CD4-positive, CD25-positive, alpha-beta regulatory T cell (primary cell): ENCODE results near the gene ZNF423. TPM values are rescaled to one million over a fixed set of nuclear protein-coding genes. Genes with fewer than 3 reads are reported as not detected.

ENCODE experiments used
- ATAC-seq, 2 donors: fragments of 150-1000 bp; cut with Tn5 transposase; one replicate each; pipeline ENCODE4 v1.10.0; 2021; ENCODE audit warnings: low read depth in 2 of 2, moderate number of reproducible peaks in 2 of 2, moderate library complexity in 1 of 2
- DNase-seq, 3 donors: peaks; one replicate each; pipeline versions ENCODE4 v3.0.0 to v3.0.0-alpha.2; 2012 to 2022; ENCODE audit warnings: mixed read lengths in 1 of 3
- H3K27ac ChIP-seq: one replicate; pipeline ENCODE4 v1.7.0; 2013; ENCODE audit warnings: mild to moderate bottlenecking, low read length; ENCODE audit not compliant: insufficient read depth, poor library complexity, severe bottlenecking
- H3K27me3 ChIP-seq: one replicate; pipeline ENCODE4 v1.7.0; 2013; ENCODE audit warnings: low read length; ENCODE audit not compliant: control insufficient read depth, insufficient read depth
- H3K36me3 ChIP-seq: one replicate; pipeline ENCODE4 v1.7.0; 2013; ENCODE audit warnings: mild to moderate bottlenecking, low read length, moderate library complexity; ENCODE audit not compliant: control insufficient read depth, insufficient read depth
- H3K4me1 ChIP-seq: 2 replicates; pipeline ENCODE4 v1.7.0; 2013; ENCODE audit warnings: mild to moderate bottlenecking, low read length; ENCODE audit not compliant: insufficient read depth, control insufficient read depth, poor library complexity, severe bottlenecking
- H3K4me3 ChIP-seq: one replicate; pipeline ENCODE4 v1.7.0; 2013; ENCODE audit warnings: low read depth, mild to moderate bottlenecking, low read length, moderate library complexity
- H3K9me3 ChIP-seq, 2 experiments: 1 replicate in 1 of 2; 2 replicates in 1 of 2; pipeline ENCODE4 v1.7.0; 2013; ENCODE audit warnings: low read length in 2 of 2, mild to moderate bottlenecking in 1 of 2, moderate library complexity in 1 of 2; ENCODE audit not compliant: control insufficient read depth in 2 of 2
- H3K27ac Mint-ChIP-seq, 3 donors: one replicate each; pipeline ENCODE4 v1.8.0; 2020 to 2022; ENCODE audit warnings: mild to moderate bottlenecking in 3 of 3, mixed read lengths in 3 of 3, moderate library complexity in 2 of 3
- H3K27me3 Mint-ChIP-seq: one replicate; pipeline ENCODE4 v1.8.0; 2022; ENCODE audit warnings: mild to moderate bottlenecking, mixed read lengths
- H3K36me3 Mint-ChIP-seq: one replicate; pipeline ENCODE4 v1.8.0; 2020; ENCODE audit warnings: mixed read lengths
- H3K4me1 Mint-ChIP-seq, 4 donors: one replicate each; pipeline ENCODE4 v1.8.0; 2020 to 2022; ENCODE audit warnings: mixed read lengths in 4 of 4, mild to moderate bottlenecking in 1 of 4
- H3K4me3 Mint-ChIP-seq, 4 donors: one replicate each; pipeline ENCODE4 v1.8.0; 2020 to 2022; ENCODE audit warnings: mild to moderate bottlenecking in 4 of 4, mixed read lengths in 4 of 4, moderate library complexity in 3 of 4
- H3K9me3 Mint-ChIP-seq, 7 donors: one replicate each; pipeline ENCODE4 v1.8.0; 2020 to 2022; ENCODE audit warnings: mixed read lengths in 7 of 7, mild to moderate bottlenecking in 3 of 7, moderate library complexity in 2 of 7
- polyA plus RNA-seq, 4 donors: library from polyadenylated mRNA; unstranded; fragments of 300-500 nt; fragmentation: Illumina TruSeq; gene quantifications; one replicate each; pipeline ENCODE4 v1.2.3, GENCODE V29; 2021
- total RNA-seq: library from RNA; stranded (reverse); gene quantifications from one replicate; pipeline ENCODE4 v1.2.3, GENCODE V29; 2022

ZNF423 gene
- total and polyA plus RNA-seq, 5 donors from 2014 or later: 0.05 TPM; not detected in 4

- H3K4me1 ChIP-seq: peaks cover 41% of the 10 kb centered on the region
- H3K27ac ChIP-seq: no peak overlapping the region
- H3K27me3 ChIP-seq: peaks cover 14% of the 10 kb centered on the region
- H3K4me3 ChIP-seq: no peak overlapping the region
- Mint-ChIP-seq H3K36me3 (no peaks in the 10 kb centered on the region), H3K27ac (no peak overlapping the region), H3K27me3 (peaks cover 32% of the 10 kb centered on the region), H3K4me1 (peaks cover 0 to 22% (median 5%) of the 10 kb centered on the region in 4 donors), H3K4me3 (peak overlapping the region in 2 of 4 donors; percentile 48 to 83), H3K9me3 (peaks cover 0 to 1% (median 0%) of the 10 kb centered on the region in 7 donors)
- no peaks in the 10 kb centered on the region for H3K9me3 ChIP-seq
- no peaks in the 10 kb centered on the region for H3K36me3 ChIP-seq
- ATAC-seq (no peak), DNase-seq (no peak)
Observed at GRCh38 chr16:49856672-49857330, 889 bp upstream of the ZNF423 start.

DNA sequence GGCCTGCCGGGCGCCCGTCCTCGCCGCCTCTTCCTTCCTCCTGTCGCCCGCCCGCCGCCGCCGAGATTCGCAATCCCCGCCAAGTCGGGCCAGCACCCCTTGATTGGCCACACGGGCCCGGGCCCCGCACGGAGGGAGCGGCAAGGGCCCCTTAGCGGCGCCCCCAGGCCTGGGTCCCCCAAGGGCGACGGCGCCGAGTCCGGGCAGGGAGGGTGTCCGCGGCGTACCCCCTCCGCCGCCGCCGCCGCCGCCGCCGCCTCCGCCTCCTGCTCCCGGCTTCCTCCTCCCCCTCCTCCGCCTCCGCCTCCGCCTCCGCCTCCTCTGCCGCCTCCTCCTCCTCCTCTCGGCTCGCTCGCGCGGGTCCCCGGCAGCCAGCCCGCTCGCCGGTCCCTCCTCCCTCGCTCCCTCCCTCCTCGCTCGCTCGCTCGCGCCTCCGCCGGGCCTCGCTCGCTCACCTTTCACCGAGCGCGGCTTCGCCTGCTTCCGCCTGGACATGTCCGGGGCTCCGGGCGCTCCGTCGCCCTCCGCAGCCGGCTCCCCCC is 561 bp downstream of the ZNF423 start:
- peak overlapping the region in 3 of 4 donors; percentile 24 to 65 (median 55) for H3K4me3 Mint-ChIP-seq
- H3K9me3 Mint-ChIP-seq: peaks cover 0 to 1% (median 0%) of the 10 kb centered on the region in 7 donors
- DNase-seq: peak; percentile 31 to 72 (median 44)
- no peak overlapping the region for H3K27ac Mint-ChIP-seq
- Histone ChIP-seq H3K4me1 (peaks cover 41% of the 10 kb centered on the region), H3K9me3 (no peaks in the 10 kb centered on the region), H3K4me3 (no peak overlapping the region), H3K36me3 (no peaks in the 10 kb centered on the region), H3K27ac (no peak overlapping the region), H3K27me3 (peaks cover 13% of the 10 kb centered on the region)
- peak; percentile 46 to 53 for ATAC-seq
- peaks cover 0 to 22% (median 5%) of the 10 kb centered on the region in 4 donors for H3K4me1 Mint-ChIP-seq
- no peaks in the 10 kb centered on the region for H3K36me3 Mint-ChIP-seq
- H3K27me3 Mint-ChIP-seq: peaks cover 32% of the 10 kb centered on the region

GRCh38 chr16:49854796-49855203 is 1.1 kb downstream of the ZNF423 start:
- H3K9me3 ChIP-seq: no peaks in the 10 kb centered on the region
- ATAC-seq: no peak
- no peaks in the 10 kb centered on the region for H3K36me3 ChIP-seq
- H3K4me1 ChIP-seq: peaks cover 41% of the 10 kb centered on the region
- no peak overlapping the region for H3K4me3 ChIP-seq
- peaks cover 16% of the 10 kb centered on the region for H3K27me3 ChIP-seq
- Mint-ChIP-seq H3K4me3 (no peak overlapping the region), H3K27ac (no peak overlapping the region), H3K27me3 (peaks cover 33% of the 10 kb centered on the region), H3K36me3 (no peaks in the 10 kb centered on the region), H3K4me1 (peaks cover 0 to 22% (median 4%) of the 10 kb centered on the region in 4 donors), H3K9me3 (peaks cover 0 to 1% (median 0%) of the 10 kb centered on the region in 7 donors)
- no peak overlapping the region for H3K27ac ChIP-seq
- no peak for DNase-seq

GRCh38 chr16:49854188-49854795 is 1.6 kb downstream of the ZNF423 start:
- Mint-ChIP-seq H3K27me3 (peaks cover 33% of the 10 kb centered on the region), H3K9me3 (peaks cover 0 to 1% (median 0%) of the 10 kb centered on the region in 7 donors), H3K4me3 (peak overlapping the region; percentile 15 to 77 (median 70)), H3K27ac (no peak overlapping the region), H3K4me1 (peaks cover 0 to 17% (median 2%) of the 10 kb centered on the region in 4 donors), H3K36me3 (no peaks in the 10 kb centered on the region)
- ATAC-seq (no peak), DNase-seq (no peak)
- Histone ChIP-seq H3K9me3 (no peaks in the 10 kb centered on the region), H3K27me3 (peaks cover 14% of the 10 kb centered on the region), H3K4me1 (peaks cover 39% of the 10 kb centered on the region), H3K4me3 (no peak overlapping the region), H3K36me3 (no peaks in the 10 kb centered on the region), H3K27ac (no peak overlapping the region)

DNA sequence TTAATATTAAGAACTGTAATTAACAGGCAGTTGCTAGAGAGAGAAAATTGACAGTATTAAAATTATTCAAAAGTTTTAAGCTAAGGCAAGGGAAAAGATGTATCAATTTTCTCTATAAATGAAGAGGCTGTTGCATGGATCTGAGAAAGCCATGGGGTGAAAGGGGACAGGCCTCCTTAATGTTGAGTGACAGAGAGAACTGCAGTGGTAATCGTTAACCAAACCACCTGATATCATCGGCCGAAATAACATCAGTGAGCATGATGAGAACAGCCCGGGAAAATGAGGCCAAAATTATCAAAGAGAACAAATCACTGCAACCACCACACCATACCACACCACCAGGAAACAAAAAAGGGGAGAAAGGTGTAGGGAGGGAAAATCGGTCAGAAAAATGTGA is 3.6 kb downstream of the ZNF423 start:
- H3K36me3 Mint-ChIP-seq: no peaks in the 10 kb centered on the region
- ATAC-seq (no peak), DNase-seq (no peak)
- peaks cover 0 to 1% (median 0%) of the 10 kb centered on the region in 7 donors for H3K9me3 Mint-ChIP-seq
- H3K4me3 Mint-ChIP-seq: peak overlapping the region in 2 of 4 donors; percentile 10 to 64
- Histone ChIP-seq H3K36me3 (no peaks in the 10 kb centered on the region), H3K4me3 (no peak overlapping the region), H3K27ac (no peak overlapping the region), H3K4me1 (peaks cover 20% of the 10 kb centered on the region), H3K9me3 (no peaks in the 10 kb centered on the region), H3K27me3 (peaks cover 14% of the 10 kb centered on the region)
- H3K27ac Mint-ChIP-seq: no peak overlapping the region
- H3K4me1 Mint-ChIP-seq: peaks cover 0 to 10% (median 0%) of the 10 kb centered on the region in 4 donors
- peaks cover 33% of the 10 kb centered on the region for H3K27me3 Mint-ChIP-seq

- Mint-ChIP-seq H3K27ac (no peak overlapping the region), H3K4me1 (peaks cover 0 to 10% (median 0%) of the 10 kb centered on the region in 4 donors), H3K4me3 (peak overlapping the region in 1 of 4 donors; percentile 10), H3K9me3 (peaks cover 0 to 1% (median 0%) of the 10 kb centered on the region in 7 donors), H3K27me3 (peaks cover 27% of the 10 kb centered on the region), H3K36me3 (no peaks in the 10 kb centered on the region)
- Histone ChIP-seq H3K4me1 (peaks cover 15% of the 10 kb centered on the region), H3K9me3 (no peaks in the 10 kb centered on the region), H3K36me3 (no peaks in the 10 kb centered on the region), H3K4me3 (no peak overlapping the region), H3K27ac (no peak overlapping the region), H3K27me3 (peaks cover 14% of the 10 kb centered on the region)
- DNase-seq (no peak), ATAC-seq (no peak)
Observed at GRCh38 chr16:49851468-49851787, 4.5 kb downstream of the ZNF423 start.

DNA sequence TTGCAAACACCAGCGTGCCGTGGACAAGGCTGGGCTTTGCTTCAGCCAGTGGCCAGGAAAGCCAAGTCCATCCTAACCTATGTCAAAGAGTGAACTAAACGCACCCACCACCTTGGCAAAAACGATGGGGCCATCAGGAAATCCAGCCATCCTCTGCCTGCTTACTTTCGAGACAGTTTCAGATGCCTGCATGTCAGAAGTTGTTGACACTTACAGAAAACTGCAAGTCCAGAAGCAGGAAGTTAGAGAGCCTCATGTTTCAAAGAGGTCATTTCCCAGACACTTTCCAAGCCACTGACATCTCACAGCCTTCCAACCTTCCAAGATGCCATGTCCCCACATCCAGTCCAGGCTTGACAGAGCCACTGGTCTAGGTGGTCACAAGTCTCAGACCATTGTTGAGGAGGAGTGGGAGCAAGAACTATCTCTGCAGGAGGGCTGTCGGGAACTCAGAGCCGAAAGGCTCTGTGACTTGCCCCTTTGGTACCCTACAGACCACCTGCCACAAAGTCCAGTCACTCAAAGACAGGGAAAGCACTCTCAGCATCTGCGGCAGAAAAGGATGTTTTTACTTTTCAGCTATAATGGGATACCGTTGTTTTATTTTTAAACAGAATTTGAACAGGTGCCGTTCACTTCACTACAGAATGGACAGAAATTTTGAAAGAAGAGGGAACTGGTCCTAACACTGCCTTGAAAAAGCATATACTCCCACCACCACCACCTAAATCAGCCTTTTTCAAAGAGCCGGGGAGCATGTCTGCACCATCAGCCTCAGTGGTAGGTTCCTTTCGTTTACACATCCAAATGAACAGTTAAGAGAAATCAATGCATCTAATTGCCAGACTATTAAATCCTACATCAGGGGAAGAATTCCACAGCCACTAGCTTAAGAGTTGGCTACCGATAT is 5.1 kb downstream of the ZNF423 start:
- DNase-seq: no peak
- no peak overlapping the region for H3K4me3 ChIP-seq
- Mint-ChIP-seq H3K4me3 (peak overlapping the region in 1 of 4 donors; percentile 43), H3K36me3 (no peaks in the 10 kb centered on the region), H3K27me3 (peaks cover 22% of the 10 kb centered on the region), H3K4me1 (peaks cover 0 to 8% (median 0%) of the 10 kb centered on the region in 4 donors), H3K27ac (no peak overlapping the region), H3K9me3 (no peaks in the 10 kb centered on the region)
- H3K27me3 ChIP-seq: peaks cover 14% of the 10 kb centered on the region
- no peaks in the 10 kb centered on the region for H3K36me3 ChIP-seq
- no peak for ATAC-seq
- peaks cover 10% of the 10 kb centered on the region for H3K4me1 ChIP-seq
- no peak overlapping the region for H3K27ac ChIP-seq
- H3K9me3 ChIP-seq: no peaks in the 10 kb centered on the region
